Measurements from ENCODE around the gene RDH5.

The RDH5 gene

DNA sequence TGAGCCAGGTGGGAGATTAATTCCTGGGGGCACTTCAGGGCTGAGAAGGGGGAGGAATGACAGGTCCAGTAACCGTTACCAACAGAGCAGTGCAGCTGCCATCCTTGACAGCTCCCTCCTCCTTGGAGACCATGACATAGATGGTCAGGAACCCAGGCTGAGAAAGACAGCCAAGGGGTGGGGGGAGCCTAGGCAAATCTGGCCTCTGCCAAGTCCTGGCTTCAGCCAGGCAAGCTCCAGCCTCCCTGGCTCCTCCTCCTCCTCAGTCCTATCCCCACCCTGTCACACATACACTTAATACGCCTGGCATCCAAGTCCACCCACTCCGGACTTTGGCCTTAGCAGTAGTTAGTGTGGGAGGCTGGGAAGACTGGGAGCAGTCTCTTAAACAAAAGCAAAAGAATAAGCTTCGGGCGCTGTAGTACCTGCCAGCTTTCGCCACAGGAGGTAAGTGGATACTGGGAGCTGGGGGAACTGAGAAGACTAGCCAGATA lies at the start of gene RDH5:
RDH5 (plus strand) TSS at position 323 of the 494 bp plus-strand sequence. CDS start 792 bp downstream, outside the sequence.
- DNase-seq = no peak

DNA sequence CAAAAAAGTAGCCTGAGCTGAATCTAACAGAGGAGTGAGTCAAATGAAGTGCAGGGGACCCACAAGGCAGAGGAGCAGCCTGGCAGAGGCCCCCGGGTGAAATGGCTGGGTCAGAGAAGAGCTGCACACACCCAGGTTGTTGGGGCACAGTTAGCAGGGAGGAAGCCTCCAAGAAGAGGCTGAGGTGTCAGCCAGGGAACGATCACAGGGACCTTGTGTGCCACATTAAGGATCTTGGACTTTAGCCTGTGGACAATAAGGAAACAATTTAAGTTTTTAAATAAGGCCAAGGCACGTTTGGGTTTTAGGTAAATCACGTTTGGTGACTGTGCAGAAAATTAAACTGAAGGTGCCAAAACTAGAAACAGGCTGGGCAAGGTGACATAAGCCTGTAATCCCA lies 48.4 kb upstream of the RDH5 start:
- no peak for DNase-seq

DNA sequence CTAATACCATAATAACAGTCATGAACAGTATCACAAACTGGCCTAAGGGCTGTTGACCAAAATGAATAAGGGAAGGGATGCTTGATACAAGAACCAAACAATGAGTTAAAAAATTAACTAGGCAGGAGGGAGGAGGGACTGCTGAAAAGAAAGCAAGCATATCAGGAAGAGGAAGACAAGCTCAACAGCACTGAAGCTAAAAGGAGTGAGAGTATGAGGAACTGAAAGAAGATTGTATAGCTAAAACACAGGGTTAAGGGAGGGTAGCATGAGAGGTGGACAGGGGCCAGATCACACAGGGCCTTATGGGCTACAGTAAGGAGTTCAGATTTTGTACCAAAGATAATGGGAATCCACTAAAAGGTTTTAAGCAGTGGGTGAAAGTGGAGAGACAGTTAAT lies 46.6 kb upstream of the RDH5 start:
- DNase-seq = no peak

DNA sequence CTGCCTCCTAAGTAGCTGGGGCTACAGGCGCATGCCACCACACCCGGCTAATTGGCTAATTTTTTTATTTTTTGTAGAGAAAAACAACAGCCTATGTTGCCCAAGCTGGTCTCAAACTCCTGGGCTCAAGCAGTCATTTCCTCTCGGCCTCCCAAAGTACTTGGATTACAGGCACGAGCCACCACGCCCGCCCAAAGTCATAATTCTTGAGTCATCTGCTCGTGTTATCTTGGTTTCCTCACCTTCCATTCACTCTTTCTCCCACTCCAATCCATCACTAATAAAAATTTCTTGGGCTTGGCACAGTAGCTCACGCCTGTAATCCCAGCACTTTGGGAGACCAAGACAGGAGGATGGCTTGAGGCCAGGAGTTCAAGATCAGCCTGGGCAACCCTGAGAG lies 44.5 kb upstream of the RDH5 start:
- no peak for DNase-seq

- no peak for DNase-seq
These were observed 43.5 kb upstream of the RDH5 start for GRCh38 chr12:55676707-55677106.

GRCh38 chr12:55679691-55680090 lies 40.5 kb upstream of the RDH5 start:
- no peak for DNase-seq

GRCh38 chr12:55681142-55682077 lies 38.8 kb upstream of the RDH5 start:
- no peak for DNase-seq

DNA sequence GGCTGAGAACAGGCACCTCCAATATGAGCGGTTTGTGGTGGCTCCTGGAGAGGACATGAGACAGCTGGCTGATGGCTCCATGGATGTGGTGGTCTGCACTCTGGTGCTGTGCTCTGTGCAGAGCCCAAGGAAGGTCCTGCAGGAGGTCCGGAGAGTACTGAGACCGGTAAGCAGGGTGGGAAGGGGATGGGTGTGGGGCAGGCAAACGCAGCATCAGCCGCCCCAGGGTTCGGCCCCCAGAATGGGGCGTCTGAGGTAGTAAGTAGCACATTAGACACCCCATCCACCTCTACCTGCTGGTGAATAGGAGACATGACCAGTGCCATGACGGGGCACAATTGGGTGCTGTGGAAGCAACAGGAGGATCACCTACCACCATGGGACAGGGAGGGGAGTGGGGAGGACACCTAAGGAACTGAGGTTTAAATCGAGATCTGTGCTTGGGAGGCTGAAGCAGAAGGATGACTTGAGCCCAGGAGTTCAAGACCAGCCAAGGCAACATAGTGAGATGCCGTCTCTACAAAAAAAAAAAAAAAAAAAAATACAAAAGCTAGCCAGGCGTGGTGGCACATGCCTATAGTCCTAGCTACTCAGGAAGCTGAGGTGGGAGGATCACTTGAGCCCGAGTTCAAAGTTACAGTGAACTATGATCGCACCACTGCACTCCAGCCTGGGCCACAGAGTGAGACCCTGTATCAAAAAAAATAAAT lies 38.0 kb upstream of the RDH5 start:
- no peak for DNase-seq

DNA sequence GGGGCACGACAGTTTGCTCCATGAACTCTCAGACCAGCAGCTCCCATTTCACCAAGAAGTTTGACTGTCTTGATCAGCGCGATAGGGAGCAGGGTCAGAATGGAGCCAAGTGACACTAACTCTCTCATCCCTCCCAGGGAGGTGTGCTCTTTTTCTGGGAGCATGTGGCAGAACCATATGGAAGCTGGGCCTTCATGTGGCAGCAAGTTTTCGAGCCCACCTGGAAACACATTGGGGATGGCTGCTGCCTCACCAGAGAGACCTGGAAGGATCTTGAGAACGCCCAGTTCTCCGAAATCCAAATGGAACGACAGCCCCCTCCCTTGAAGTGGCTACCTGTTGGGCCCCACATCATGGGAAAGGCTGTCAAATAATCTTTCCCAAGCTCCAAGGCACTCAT lies 36.5 kb upstream of the RDH5 start:
- no peak for DNase-seq

DNA sequence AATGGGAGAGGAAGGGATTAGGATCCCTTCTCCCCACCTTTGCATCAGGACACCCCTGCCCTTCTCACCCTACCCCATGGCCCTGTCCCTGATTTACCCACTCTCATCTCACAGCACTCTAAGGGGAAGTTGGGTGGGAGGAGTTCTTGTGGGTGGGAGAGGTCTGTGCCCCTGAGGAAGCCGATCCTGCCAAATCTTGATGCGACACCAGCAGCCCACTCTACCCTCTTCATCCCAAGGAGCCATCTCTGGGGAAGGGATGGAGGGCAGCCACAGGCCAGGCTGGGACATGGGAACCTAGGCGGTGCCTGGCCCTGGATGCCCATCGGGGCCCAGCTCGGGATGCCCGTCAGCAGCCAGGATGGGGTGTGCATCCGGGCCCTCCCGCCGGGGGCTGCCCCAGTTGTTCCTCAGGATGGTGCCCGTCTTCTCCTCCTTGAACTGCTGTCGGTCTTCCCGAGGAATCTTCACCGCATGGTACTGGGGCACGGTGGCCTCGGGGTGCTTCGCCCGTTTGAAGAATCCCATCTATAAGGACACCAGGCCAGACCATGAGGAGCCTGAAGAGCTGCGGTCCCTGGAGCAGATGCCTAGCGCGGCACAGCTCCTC lies 35.3 kb upstream of the RDH5 start:
- no peak for DNase-seq

GRCh38 chr12:55685671-55686070 lies 34.5 kb upstream of the RDH5 start:
- no peak for DNase-seq

DNA sequence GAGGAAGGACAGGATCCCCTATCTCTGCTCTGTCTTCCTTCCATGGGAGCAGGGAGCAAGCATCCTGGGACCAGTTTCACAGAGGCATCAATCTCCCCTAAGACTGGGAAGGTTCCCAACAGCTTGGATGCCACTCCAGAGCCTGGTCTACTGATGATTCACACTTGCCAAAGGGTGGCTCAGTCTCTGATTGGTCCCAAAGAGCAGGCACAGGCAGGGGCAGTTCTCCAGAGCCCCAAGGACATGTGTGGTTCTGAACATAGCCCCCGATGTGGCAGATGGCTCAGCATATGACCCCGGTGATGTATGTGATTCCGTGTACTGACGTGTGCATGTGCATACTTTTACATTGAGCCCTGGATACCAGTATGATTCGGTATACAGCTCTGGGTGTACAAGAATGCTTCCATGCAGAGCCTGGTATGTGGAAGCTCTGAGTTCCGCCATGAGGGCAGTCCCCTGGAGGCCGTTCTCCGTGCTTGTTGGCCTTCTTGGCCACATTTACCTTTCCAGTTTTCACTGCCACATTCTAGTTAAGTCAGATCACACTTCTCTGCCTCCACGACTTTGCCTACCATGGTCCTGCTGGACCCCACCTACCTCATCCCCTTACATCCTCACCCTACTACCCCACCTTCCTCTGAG lies 33.7 kb upstream of the RDH5 start:
- no peak for DNase-seq

- DNase-seq = no peak
These were observed 32.4 kb upstream of the RDH5 start for GRCh38 chr12:55687746-55688145.

- no peak for DNase-seq
These were observed 31.2 kb upstream of the RDH5 start for GRCh38 chr12:55688716-55689655.

GRCh38 chr12:55692631-55693322 lies 27.4 kb upstream of the RDH5 start:
- DNase-seq = no peak

DNA sequence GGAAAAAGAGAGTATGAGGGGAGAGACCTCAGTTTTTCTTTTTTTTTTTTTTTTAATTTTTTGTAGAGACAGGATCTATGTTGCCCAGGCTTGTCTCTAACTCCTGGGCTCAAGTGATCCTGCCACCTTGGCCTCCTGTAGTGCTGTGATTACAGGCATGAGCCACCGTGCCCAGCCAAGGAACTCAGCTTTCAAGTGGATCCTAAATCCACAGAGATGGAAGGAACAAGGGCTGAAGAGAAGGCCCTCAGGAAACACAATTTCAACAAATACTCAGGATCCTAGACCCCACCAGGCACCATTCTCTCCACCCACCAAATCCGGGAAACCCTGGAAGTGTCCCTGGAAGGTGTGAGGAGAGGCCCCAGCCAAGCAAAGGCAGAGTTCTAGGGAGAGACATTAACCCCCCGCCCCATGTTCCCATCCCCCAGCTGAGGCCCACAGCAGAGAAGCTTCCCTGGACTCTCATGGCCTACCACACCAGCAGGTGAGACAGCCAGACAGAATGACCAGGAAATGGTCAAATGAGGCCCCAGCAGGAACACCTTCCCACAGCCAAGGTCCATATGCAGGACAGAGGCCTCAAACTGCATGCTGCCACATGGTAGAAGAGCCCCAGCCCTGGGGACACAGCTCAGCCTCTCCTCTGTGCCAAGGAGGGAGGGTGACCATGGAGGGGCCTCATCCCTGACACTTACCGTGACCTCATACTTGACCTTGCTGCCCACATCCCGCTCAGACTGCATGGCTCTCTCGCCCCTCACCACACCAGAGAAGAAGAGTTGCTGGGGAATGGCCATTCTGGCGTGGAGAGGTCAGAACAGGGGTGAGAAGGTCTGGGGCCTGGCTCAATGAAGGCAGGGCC lies 26.6 kb upstream of the RDH5 start:
- no peak for DNase-seq

DNA sequence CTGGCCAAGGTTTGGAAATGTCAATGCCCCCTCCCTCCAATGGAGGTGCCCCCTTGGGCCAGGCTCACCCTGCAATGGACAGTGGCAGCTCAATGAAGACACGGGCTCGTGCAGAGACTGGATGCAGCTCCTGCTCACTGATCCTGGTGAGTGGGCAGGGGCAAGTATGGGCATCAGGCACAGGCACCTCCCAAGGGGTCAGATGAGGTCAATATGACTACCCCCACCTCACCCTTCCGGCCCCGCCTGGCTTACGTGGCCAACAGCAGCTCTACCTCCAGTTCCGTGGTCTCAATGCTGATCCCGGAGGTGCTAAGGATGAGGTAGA lies 26.0 kb upstream of the RDH5 start:
- no peak for DNase-seq

DNA sequence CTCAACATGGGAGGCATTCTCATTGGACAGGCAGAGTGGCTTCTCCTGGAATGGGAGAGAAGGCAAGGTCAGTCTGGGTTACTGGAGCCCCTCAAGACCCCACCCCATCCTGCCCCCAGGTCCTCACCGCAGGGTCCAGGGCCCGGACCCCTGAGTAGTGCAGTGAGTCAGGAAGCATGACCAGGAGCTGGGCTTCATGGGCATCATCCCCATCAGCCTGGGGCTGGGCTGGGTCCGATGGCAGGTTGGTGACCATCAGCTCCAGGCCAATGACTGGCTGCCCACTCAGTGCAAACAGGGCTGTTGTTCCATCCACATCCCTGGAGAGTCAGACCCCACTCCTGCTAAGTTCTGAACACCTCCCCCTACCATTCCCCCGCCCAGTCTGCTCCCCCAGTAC lies 25.5 kb upstream of the RDH5 start:
- DNase-seq = no peak

- no peak for DNase-seq
These were observed 24.8 kb upstream of the RDH5 start for GRCh38 chr12:55695349-55695748.

DNA sequence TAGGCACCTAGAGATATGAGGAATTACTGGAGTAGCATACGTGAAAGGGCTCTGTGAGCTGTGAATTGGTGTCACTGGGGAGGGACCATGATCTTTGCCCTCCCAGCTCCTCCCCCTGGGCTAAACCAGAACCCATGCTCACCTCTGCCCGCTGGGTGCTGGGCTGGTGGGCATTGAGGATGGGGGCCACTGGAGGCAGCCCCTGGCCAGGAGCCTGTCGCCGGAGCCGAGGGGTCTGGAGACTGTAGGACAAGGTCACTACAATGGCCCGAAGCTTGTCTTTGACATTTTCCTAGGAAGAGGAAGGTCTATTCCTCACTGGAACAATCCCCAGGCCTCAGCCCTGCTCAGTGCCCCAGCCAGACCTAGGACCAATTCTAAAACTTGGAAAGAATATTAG lies 24.1 kb upstream of the RDH5 start:
- no peak for DNase-seq

Measured in NCI-H1436 treated with DMSO at 0.1 percent for 48 hours (cell line).